GM19043 (cell line): ENCODE results near the gene PIP5KL1.
A peak's percentile ranks its signal among the peaks of the same experiment; 100 is the strongest.

Experiments used
- ATAC-seq: cut with Tn5 transposase; IDR thresholded peaks from one replicate; pipeline ENCODE4 v1.9.1; 2021; ENCODE audit warnings: low read depth; ENCODE audit not compliant: unreplicated experiment

The PIP5KL1 gene

DNA sequence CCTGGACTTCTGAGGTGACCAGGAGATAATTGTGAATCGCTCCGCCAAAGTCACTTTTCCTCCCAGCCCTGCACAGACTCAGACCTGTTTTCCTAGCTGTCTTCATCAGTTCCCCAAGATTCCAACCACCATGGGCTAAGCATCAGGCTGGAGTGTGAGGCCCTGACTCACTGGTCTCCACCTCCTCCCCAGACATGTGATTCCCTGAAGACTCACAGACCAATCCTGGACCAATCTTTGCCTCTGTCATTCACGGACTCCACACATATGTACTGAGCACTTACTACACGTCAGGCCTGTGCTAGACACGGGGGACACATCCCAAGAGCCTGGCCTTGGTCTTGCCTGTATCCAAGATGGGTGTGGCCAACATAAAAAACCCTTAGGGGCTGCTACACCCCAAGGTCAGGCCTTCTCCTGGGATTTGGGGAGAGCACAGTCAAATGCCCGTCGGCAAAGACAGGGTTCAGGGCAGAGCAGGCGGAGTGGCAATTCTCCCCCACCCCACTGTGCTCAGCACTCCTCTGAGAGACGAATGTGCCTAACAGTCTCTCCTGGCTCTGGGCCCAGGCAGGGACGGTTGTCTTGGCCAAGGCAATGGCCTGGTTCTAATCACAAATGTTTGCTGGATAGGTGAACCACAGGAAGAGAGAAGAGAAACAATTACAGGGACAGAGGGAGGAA, 38.3 kb upstream of the PIP5KL1 start:
- no peak for ATAC-seq

DNA sequence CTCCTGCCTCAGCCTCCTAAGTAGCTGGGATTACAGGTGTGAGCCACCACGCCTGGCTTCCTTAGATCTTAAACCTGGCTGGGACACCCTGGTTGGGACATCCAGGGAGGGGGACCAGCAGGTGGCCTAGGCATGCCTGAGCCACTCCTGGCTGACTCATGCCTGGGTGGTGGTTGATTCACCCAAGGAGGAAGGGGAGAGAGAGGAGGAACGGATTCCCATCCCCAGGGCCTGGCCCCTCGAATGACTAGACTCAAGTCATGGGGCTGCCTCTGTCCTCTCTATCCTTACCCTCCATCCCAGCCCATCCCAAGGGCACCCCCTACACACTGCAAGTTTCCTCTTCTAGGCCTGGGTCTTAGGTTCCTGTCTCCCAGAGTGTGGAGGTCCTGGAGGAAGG, 37.5 kb upstream of the PIP5KL1 start:
- ATAC-seq: no peak

DNA sequence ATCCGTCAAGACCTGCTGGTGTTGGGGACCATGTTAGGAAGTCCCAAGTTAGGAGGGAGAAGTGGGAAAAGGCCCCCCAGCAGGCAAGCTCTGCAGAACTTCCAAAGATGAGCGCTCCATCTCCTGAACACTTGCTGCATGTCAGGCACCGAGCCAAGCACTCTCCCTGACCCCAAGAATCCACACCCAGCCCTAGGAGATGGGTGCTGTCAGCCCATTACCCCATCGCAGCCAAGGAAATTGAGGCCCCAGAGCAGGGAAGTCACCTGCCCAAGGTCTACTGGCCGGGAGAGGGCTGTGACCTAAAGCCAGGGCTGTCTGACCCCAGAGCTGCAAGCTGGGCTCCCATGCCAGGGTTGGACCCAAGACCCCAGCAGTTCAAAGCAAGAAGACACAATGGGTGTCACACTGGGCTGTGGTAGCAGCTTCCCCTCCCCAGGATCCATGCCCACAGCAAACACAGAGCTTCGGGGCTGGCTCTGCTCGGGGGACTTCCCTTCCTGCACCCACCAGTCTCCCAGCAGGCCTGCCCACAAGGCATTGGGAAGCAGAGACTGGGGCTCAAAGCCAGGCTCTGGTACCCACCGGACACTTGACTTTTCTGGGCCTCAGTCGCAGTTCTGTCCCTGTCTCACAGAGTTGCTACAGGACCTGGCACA, 36.7 kb upstream of the PIP5KL1 start:
- no peak for ATAC-seq

DNA sequence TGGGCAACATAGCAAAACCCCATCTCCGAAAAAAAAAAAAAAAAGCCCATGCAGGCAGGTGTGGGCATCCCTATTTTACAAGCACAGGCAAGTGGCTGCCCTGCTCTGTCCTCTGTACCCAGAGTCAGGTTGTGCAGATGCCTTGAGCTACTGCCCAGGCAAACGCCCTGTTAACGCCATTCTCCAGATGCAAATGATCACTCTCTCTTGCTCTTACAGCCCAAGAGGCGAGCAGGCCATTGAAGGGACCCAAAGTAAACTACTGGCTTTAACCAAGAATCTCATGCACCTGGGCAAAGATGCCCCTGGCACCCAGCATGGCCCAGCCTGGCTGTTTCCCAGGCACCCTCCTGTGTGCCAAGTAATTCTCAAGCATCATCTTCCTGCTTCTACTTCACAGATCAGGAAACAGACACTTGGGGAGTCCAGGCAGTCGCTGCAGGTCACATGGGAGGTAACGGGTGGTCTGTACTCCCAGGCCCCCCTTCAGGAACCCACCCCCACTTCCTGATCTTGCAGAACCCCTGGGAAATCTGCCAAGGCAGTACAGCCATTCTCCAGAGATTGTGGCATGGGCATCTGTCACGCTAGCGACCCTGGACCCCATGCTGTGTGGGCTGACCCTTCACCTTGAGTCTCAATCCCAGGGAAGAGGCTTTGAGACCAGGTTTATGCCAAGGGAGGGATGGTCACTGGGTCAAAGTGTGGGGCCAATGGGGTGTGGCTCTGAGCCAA, 36.0 kb upstream of the PIP5KL1 start:
- no peak for ATAC-seq

DNA sequence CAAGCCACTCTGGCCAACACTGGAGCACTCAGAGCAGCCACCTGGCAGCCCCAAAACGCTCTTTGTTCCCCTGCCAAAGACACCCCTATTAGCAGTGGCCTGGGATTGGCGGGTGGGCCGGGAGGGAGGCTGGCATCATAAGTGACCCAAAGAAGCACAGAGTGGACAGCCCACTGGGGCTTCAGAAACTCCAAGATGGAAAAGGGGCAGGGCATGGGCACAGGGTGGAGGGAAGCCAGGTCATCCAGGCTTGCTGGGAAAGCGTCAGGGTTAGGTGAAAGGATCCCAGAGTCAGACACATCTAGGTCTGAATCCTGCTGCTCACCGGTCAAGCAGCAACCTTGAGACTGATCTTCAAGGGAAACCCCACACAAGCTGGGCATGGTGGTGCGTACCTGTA, 35.4 kb upstream of the PIP5KL1 start:
- ATAC-seq: no peak

DNA sequence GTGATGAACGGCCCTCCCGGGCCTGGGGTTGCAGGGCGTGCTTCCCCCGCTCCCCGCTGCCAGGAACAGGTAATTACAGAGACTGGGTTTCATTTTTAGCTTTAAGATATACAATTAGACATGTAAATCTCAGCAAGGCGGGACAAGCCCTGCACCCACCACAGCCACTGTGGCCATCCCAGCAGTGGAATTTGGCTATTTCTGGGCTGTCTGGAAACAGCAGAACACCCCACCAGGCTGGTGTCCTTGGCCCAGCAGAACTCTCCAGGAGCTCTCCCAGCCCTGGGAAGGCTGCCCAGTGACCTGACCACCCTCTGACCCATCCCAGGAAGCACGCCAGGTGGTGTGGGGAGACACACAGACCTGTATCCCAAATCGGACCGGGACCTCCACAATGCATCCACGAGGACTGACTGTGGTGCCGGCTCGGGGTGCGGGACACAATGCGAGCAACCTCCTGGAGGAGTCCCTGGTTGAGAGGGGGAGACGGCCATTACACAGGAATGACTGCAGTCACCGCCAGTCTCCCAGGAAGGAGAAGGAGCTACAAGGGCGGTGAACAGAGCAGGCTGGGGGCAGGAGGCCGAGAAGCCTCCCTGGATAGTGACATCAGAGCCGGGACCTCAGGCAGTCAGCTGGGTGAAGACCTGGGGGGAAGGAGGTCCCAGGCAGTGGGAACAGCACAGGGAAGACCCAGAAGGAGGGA, 32.9 kb upstream of the PIP5KL1 start:
- ATAC-seq: no peak

DNA sequence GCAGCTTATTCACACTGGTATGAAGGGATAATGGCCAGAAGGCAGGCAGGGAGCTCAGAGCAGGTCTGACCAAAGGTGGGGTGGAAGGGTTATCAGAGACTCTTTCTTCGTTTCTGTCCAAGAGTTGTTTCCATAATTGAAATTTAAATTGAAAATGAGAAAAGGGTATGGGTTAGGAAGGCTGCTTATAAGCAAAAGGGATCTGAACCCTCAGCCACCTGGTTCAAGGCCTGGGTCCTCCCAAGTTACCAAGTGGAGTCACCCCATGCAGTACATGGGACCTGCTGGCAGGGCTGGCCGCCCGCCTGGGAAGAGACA, 32.4 kb upstream of the PIP5KL1 start:
- ATAC-seq: no peak

DNA sequence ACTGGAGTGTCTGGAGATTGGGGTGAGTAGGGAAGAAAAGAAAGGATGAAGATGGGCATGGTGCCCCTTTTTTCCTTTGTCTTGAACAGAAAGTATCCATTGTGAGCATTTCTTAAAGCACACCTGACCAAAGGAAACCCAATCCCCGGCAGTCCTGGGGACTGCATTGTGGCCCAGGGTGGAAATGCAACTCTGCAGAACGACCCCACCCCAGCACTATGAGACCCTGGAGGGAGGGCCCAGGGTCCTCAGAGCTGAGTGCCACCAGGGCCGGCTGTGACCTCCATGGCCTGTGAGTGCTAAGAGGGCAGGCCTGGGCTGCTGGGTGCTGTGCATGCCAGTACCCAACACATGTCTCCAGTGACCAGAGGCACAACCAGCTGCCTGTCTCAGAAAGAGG, 31.7 kb upstream of the PIP5KL1 start:
- ATAC-seq: no peak

DNA sequence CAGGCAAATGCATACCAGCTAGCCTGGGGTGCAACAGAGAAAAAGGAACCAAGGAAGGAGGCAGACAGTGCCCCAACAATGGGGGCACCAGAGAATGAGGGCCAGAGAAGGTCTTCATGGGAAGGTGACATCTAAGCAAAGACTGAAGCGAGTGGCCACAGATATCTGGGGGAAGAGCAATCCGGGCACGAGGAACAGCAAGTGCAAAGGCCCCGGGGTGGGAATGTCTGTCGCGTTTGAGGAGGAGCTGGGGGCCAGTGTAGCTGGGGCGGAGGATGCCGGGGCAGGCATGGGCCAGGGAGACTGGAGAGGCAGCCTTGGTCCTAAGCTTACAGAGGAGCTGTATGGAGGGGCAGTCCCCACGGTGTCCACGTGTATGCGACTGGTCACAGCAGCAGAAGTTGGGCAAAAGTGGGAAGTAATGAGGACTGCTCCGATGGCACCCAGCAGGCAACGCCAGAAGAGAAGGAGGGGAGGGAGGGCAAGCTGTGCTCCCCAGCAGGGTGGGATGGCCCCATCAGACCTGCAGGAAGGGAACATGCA, 31.1 kb upstream of the PIP5KL1 start:
- no peak for ATAC-seq

DNA sequence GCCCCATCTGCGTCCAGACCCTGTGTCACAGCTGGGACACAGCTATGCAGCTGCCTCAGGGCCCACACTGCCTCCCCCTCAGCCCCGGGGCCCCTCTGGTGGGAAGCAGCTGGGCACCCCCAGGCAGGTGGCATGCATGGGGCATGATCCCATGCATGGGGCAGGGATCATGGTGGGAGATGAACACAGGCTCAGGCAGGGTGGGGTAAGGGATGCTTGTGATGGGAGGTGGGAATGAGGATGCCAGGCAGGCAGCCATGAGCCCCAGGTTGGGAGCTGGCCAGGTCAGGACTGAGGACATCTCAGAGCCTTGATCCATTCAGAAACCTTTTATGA, 30.5 kb upstream of the PIP5KL1 start:
- no peak for ATAC-seq

DNA sequence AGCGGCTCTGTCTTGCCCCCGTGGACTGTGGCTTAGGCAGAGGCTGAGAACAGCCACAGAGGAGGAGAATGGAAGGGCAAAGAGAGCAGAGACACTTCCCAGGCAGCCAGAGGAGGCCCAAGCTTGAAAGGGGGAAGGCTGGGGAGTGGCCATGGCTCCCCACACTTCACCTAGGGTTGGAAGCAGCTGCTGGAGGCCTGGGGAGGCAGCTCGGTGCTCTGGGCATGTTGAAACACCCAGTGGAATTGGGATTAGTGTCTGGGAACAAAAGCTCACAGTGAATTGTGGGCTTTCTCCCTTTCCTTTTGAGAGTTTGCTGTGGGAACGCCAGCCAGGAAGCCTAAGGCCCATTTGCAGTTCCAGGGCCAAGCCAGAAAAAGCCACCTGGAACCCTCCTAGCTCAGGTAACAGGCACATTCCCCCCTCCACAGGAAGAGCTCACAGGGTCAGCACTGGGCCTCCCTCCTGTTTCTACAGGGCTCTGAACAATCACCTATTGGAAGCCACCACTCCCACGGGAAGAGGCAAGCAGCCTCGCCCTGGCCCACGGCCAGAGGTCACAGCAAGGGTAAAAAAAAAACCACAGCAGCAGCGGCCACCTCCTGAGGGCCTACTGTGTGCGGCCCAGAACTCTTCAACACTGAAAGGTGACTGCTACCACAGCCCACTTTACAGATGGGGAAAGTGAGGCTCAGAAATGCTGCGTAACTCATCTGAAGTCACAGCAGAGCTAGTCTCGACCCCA, 30.0 kb upstream of the PIP5KL1 start:
- no peak for ATAC-seq

DNA sequence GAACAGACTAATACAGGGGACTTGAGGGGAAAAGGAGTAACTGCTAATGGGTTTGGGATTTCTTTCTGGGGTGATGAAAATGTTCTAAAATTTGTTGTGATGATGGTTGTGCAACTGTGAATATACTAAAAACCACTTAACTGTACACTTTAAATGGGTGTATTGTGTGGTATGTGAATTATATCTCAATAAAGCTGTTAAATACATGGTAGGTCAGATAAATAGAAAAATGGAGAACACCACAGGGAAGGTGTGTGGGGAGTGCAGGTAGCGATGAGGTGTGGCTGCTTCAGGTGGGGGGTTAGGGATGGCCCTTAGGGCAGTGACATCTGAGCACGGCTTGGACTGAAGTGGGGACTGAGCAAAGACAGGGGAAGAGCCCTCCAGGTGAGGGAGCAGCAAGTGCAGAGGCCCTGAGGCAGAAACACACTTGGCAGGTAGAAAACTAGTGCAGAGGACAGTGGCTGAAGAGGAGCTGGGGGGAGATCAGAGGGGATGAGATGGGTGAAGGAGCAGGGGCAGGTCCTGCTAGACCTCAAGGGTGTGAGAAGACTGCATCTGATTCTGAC, 29.3 kb upstream of the PIP5KL1 start:
- no peak for ATAC-seq

DNA sequence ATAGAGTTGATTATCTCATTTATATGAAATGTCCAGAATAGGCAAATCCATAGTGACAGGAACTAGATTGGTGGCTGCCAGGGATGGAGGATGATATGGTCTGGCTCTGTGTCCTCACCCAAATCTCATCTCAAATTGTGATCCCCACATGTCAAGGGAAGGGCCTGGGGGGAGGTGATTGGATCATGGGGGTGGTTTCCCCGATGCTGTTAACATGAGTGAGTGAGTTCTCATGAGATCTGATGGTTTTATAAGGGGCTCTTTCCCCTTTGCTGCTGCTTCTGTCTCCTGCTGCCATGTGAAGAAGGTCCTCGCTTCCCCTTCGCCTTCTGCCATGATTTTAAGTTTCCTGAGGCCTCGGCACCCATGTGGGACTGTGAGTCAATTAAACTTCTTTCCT, 28.8 kb upstream of the PIP5KL1 start:
- no peak for ATAC-seq

DNA sequence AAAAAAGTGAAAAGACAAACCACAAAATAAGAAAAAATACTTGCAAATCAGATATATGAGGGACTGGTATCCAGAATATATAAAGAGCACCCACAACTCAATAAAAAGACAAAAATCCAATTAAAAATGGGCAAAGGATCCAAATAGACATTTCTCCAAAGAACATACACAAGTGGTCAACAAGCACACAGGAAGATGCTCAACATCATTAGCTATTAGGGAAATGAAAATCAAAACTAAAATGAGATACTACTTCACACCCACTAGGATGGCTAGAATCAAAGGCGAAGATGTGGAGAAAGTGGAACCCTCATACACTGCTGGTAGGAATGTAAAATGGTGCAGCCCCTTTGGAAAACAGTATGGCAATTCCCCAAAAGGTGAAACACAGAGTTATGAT, 28.2 kb upstream of the PIP5KL1 start:
- no peak for ATAC-seq

DNA sequence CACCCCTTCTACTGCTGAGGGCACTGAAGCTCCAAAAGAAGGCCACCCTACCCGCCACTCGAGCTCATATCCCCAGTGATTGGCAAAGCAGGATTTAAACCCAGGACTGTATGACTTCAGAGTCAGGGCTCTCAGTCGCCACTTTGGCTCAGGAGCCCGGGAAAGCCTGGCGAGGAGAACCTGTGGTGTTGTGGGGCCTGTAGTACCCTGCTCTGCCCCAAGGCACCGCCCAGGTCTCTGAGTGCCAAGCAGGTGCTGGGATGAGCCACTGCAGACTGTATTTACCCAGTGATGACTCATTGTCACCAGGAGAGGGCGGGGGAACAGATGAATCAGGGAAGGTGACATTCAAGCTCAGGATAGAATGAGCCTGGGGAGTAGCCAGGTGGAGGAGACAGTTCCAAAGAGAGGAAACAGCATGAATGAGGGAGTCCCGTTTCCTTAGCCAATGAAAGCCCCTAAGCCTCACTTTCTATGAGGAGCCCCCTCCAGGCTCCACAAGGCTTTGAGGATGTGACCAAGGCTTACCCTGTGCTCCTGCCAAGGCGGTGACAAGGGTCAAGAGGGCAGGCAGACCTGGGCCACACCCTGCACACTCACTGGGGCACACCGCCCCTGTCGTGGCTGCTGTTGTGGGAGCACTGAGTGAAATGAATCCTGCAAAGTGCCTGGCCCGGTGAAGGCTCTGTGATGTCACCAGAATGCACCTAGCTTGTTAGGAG, 24.9 kb upstream of the PIP5KL1 start:
- ATAC-seq: peak; percentile 51

DNA sequence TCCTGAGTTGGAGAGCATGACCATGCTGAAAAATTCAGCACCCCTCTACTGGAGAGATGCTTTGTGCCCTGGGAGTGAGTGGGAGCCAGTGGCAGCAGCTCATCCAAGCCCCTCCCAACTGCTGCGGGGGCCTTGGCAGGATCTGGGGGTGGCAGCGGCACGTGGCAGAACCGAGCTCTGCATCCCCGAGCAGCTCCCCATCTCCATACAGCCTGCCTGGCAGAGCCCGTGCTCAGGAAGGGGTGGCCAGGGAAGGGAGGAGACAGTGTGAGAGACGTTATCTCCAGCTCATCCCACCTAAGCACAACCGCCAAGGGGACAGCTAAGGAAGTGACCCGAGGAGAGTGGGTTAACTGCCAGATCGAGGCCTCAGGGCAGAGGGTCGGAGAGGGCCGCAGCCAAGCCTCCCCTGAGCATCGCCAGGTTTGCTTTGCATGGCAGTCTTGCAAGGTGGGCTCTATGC, 24.3 kb upstream of the PIP5KL1 start:
- ATAC-seq: no peak

DNA sequence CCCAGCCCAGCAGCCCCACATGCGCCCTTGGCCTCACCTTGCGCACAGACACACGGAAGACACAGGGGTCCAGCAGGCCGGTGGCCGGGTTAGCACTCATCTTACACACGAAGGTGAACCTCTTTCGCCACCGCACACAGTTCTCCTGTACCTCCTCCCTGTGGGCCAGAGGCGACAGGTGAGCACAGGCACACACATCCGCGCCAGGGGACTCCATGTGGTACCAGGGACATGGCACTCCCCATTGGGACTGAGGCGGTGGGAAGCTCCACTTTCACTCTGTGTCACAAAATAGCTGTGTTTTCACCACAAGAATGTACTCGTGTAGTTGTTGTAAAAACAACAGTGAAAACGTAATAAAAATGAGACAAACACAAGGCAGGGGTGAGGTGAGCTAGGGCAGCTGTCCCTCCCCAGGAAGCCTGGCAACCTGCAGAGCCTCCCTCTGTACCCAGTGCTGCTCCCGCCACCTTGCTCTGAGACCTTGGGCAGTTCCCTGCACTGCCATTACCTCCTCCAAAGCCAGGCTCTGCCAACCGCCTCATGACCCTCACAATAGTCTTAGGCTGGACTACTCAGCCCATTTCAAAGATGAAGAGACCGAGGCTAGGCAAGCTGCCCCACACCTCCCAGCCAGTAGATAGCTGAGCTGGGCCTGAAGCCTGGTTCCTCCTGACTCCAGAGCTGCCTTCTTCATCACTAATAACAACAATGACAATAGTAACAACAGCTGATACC, 23.4 kb upstream of the PIP5KL1 start:
- ATAC-seq: no peak

DNA sequence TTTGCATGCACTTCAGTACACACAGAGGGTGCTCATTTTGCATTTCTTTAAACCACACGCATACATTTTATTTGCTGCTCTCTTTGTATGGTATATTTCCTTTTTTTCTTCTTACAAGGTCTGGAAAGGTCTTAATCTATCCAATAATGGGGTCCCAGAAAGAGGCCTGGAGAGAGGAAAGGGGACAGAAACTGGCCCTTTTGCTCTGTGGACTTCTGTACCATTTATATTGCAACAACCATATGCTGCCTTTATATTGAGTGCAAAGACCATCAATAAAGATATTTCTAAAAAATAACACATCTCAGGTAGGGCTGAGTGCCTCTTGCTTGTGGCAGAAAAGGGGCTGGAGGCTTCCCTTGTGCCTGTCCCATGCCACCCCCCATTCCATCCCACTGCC, 22.6 kb upstream of the PIP5KL1 start:
- no peak for ATAC-seq
